Stimulated activated CD4-positive, alpha-beta T cell treated with anti-CD3 and anti-CD28 coated beads, Interleukin-1b, Interleukin-23, amount 100 ng/mL, for 24 hours (primary cell): ENCODE measurements around the gene SPON2.
A peak's percentile ranks its signal among the peaks of the same experiment; 100 is the strongest.

Source experiments
- DNase-seq, 4 experiments: peaks; one replicate each; pipeline ENCODE4 v3.0.0-alpha.2; 2020; ENCODE audit warnings: low read depth in 4 of 4, low spot score in 1 of 4

SPON2 gene

GRCh38 chr4:1208970-1209704, 36.8 kb upstream of the SPON2 start:
- no peak for DNase-seq

DNA sequence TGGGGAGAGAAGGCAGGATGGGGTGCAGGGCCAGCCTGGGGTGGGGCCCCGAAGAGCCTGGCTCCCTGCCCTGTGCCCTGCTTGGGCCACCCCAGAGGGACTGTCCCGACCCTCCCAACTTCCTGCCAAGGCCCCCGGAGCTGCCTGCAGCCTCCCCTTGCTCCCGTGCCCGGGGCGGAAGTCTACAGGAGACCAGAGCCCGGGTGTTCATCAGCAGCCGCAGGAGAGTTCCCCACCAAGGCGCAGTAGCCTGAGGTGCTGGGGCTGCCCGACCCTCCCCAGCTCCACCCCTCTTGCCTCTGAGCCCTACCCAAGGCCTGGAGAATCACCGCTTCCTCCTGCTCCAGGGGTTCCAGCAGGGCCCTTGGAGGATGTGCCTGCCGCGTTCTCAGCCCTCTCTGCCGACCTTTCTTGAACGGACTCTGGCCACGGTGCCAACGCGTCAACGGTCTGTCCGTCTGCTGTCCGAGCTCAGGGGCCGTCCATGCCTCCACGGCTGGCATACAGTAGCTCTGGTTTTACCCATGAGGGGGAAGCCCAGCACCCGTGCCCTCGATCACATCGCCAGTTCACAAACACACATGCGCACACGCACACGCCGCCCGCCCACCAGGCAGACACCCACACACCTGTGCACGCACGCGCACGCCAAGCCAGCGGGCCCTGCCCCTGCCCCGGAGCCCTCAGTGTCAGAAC, 36.0 kb upstream of the SPON2 start:
- DNase-seq: no peak

- no peak for DNase-seq
Observed at GRCh38 chr4:1207603-1208265, 35.4 kb upstream of the SPON2 start.

DNA sequence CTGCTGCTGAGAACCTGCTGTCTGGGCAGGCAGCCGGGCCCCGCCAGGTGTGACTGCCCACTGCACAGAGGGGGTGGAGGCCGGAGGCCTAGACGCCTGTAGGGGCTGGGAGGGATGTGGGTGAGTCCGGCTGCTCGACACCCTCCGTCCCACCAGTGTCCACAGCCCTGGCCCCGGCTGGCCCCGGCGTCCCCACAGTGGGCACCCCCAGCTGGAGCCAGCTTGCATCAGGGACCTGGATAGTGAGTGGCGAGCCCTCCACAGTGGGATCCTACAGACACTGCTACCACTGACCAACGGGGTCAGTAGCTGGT, 34.7 kb upstream of the SPON2 start:
- no peak for DNase-seq

- DNase-seq: no peak
Observed at GRCh38 chr4:1206299-1207156, 34.1 kb upstream of the SPON2 start.

- DNase-seq: no peak
Observed at GRCh38 chr4:1205586-1206298, 33.4 kb upstream of the SPON2 start.

DNA sequence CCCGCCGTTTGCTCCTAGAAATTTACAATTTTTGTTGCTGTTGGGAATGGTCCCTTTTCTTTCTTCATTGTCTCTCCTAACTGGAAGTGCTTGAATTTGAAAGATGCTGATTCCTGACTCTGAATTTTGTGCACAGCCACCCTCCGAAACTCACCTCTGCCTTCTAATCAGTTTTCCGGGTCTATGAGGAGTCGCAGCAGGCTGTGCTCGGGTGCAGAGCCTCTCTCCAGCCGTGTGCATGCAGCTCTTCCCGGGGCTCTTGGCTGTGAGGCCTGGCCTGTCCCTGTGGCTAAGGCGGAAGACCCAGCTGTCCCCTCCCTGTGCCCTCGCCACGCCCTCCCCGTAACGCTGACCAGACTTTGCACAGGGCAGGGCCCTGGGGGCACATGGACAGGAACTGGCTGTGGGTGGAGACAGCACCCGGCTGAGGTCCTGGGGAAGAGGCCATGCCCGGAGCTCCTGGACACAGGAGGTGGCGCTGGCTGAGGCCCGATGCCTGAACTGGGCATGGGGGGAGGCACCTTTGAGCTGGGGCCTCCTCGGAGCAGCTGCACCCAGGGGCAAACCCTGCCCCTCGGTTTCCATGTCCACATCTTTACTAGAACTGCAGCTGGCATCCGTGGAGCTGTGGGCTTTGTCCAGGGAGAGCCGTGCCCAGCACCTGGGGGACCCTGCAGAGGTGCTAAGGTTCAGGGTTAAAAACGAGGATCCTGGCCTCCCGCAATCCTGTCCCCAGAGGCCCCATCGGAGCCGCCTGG, 32.6 kb upstream of the SPON2 start:
- DNase-seq: no peak

- no peak for DNase-seq
Observed at GRCh38 chr4:1204286-1204827, 32.0 kb upstream of the SPON2 start.

DNA sequence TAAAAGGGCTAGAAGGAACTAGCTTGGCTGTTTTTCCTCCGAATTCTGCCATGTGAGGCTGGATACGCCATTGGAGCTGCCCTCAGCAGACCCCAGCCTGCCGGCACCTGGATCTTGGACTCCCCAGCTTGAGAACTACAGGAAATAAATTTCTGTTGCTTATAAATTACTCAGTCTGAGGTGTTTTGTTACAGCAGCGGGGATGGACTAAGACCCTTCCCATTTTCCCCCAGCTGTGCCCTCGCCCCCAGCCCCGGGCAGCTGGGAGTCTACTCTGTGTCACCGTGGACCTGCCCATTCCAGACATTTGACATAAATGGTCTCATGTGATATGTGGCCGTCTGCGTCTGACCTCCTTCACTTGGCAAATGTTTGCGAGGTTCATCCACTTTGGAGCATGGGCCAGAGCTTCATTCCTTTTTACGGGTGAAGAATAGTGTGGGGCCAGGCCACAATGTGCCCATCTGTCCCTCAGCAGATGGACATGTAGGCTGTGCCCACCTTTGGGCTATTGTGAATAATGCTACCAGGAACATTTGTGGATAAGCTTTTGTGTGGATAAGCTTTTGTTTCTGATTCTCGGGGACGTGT, 30.7 kb upstream of the SPON2 start:
- no peak for DNase-seq

DNA sequence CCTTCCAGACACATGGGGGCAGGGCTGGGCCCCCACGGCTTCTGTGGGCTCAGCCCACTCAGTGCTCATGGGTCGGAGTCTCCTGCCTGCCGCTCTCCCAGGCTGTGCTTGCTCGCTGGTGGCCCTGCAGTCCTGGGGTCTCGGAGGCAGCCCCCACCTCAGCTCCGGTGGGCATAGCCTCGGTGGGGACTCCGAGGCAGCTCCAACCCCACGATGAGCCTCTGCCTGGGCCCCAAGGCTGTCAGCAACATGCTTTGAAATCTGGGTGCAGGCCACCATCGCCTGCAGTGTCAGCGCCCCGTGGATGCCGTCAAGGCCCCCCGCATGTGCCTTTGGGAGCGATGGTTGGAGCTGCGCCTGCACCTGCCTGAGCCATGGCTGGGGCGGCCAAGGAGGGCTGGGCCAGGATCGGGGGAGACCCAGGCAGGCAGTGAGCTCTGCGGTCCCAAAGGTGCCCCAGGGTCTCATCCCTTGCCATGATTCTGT, 30.2 kb upstream of the SPON2 start:
- no peak for DNase-seq

- peak; percentile 37 to 67 (median 42) for DNase-seq
Observed at GRCh38 chr4:1201851-1202525, 29.6 kb upstream of the SPON2 start.

DNA sequence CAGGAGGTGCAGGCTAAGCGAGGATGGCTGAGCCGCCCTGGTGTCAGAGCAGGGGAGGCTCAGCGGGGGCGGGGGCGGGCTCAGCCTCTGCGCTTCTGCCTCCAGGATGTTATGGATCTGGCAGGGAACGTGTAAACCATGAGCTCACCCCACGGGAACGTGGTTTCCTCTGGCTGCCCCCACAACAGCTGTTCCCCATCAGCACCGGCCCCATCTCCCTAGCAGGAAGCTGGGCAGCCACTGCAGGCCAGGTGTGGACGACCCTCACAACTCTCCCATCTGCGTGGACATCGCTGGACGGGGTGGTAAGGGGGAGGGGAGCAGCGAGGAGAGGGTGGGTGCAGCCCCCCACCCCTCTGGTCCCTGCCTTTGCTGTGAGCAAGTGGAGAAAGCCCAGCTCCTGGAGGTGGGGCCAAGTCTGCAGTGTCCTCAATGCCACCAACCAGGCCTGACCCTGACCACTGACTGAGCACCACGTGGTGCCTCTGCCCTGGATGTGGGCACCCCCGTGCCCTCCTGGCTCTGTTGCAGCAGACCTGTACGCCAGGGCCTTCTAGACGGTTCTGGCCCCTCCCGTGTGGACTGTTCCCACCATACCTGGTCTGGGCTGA, 28.1 kb upstream of the SPON2 start:
- no peak for DNase-seq

- DNase-seq: no peak
Observed at GRCh38 chr4:1199556-1200331, 27.4 kb upstream of the SPON2 start.

DNA sequence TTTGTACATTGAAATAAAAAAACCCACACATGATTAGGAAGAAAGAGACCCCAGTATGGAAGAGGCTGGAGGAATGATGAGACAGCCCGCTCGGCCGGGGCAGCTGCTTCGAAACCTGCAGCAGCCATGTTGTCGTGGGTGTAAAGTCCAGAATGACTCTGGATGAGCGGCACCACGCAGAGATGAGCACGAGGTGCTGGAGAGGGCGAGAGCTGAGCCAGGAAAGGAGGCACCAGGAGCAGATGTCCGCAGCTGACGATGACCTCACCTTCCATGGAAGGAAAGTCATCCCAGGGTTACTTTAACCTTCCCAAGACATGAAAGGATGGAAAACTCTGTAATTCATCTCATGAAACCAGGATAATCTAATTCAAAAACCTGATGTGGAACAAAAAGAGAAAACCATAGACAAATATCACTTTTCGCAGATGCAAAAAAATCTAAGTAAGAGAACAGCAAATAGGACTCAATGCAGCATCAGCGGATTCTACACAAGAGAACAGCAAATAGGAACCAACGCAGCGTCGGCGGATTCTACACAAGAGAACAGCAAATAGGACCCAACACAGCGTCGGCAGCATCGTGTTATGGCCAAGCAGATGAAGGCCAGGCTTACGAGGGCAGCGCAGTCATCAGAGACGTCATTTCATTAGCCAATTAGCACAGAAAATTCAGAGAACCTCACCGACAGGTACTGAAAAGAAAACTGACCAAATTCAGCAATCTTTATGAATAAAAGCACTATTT, 25.9 kb upstream of the SPON2 start:
- no peak for DNase-seq

DNA sequence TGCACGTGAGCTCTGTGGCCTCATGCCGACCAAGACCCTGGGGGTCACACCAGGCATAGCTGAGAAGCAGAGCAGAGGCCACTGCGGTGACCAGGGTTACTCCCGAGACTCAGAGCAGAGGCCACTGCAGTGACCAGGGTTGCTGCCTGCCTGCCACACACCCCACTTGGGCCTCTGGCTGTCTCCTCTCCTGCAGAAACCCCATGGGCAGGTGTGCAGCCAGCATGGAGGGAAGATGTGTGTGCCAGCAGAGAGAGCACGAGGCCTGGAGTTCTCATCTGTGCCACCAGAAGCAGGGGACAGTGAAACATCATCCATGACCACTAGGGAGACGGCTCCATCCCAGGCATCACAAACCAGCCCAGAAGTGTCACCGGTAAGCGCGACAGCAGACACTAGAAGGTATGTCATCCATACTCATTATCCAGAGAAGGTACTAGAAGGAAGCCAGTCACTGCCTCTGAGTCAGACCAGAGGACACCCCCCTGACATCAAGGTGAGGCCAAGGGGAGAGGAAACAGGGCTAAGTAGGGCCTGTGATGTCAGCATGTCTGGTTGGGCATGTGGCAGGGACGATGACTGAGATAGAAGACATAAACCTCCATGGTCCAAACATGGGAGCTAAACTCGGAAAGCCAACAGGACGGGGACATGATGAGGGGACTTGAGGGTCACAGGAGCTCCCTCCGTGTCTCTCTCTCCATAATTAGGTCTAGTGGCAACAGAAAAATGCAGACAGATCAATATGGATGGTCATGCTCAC, 24.2 kb upstream of the SPON2 start:
- no peak for DNase-seq

- no peak for DNase-seq
Observed at GRCh38 chr4:1195891-1196401, 23.6 kb upstream of the SPON2 start.
